SK-N-SH treated with all-trans-retinoic acid at 6 μM for 48 hours (cell line): ENCODE results near the gene EID3.

Experiments
- ARNTL ChIP-seq: fragments of 450-650 bp; formaldehyde crosslinking; IDR thresholded peaks from 2 replicates; pipeline ENCODE4 v1.5.0; 2020; ENCODE audit warnings: low read depth, mild to moderate bottlenecking, moderate library complexity, borderline replicate concordance
- ESRRG ChIP-seq: fragments of 250-450 bp; sonication (Bioruptor Pico); IDR thresholded peaks from 2 replicates; pipeline ENCODE4 v1.6.1; 2021; ENCODE audit warnings: mild to moderate bottlenecking
- GLIS3 ChIP-seq: fragments of 250-450 bp; sonication (Bioruptor Pico); IDR thresholded peaks from 2 replicates; pipeline ENCODE4 v1.5.0; 2020; ENCODE audit warnings: mild to moderate bottlenecking, moderate library complexity
- PATZ1 ChIP-seq: fragments of 250-450 bp; sonication (Bioruptor Pico); IDR thresholded peaks from 2 replicates; pipeline ENCODE4 v1.8.0; 2020; ENCODE audit warnings: mild to moderate bottlenecking, moderate library complexity, borderline replicate concordance
- POU6F1 ChIP-seq: fragments of 250-450 bp; sonication (Bioruptor Pico); IDR thresholded peaks from 2 replicates; pipeline ENCODE4 v1.8.0; 2021; ENCODE audit warnings: low read depth, mild to moderate bottlenecking, moderate library complexity, borderline replicate concordance
- PPARA ChIP-seq: fragments of 250-450 bp; sonication (Bioruptor Pico); IDR thresholded peaks from 2 replicates; pipeline ENCODE4 v1.5.0; 2020; ENCODE audit warnings: mild to moderate bottlenecking, borderline replicate concordance
- RARB ChIP-seq: fragments of 250-450 bp; sonication (Bioruptor Pico); IDR thresholded peaks from 2 replicates; pipeline ENCODE4 v1.8.0; 2021; ENCODE audit warnings: mild to moderate bottlenecking, moderate library complexity
- TOX ChIP-seq: fragments of 250-450 bp; sonication (Bioruptor Pico); IDR thresholded peaks from 2 replicates; pipeline ENCODE4 v1.8.0; 2021; ENCODE audit warnings: mild to moderate bottlenecking, moderate library complexity, borderline replicate concordance
- ZFP3 ChIP-seq: fragments of 250-450 bp; sonication (Bioruptor Pico); IDR thresholded peaks from 2 replicates; pipeline ENCODE4 v1.5.0; 2020; ENCODE audit warnings: mild to moderate bottlenecking, moderate library complexity
- ZNF70 ChIP-seq: fragments of 450-650 bp; formaldehyde crosslinking; IDR thresholded peaks from 2 replicates; pipeline ENCODE4 v1.5.0; 2020; ENCODE audit warnings: mild to moderate bottlenecking, moderate library complexity

- TF ChIP-seq TOX (CRISPR knock-in tag) (no peak), POU6F1 (CRISPR knock-in tag) (no peak), ESRRG (CRISPR knock-in tag) (no peak), ZFP3 (no peak), RARB (CRISPR knock-in tag) (no peak), ZNF70 (CRISPR knock-in tag) (no peak), PATZ1 (CRISPR knock-in tag) (no peak), ARNTL (CRISPR knock-in tag) (no peak), PPARA (CRISPR knock-in tag) (no peak), GLIS3 (CRISPR knock-in tag) (no peak)
Observed at GRCh38 chr12:104340177-104340576, 36.6 kb downstream of the EID3 start.
